ENCODE results near the gene ICAM2. TPM values are rescaled to one million over a fixed set of nuclear protein-coding genes. Genes with fewer than 3 reads are reported as not detected.

ICAM2 gene
- total and polyA plus RNA-seq, 4 donors = 58.7 to 77.7 (median 62.2) TPM

DNA sequence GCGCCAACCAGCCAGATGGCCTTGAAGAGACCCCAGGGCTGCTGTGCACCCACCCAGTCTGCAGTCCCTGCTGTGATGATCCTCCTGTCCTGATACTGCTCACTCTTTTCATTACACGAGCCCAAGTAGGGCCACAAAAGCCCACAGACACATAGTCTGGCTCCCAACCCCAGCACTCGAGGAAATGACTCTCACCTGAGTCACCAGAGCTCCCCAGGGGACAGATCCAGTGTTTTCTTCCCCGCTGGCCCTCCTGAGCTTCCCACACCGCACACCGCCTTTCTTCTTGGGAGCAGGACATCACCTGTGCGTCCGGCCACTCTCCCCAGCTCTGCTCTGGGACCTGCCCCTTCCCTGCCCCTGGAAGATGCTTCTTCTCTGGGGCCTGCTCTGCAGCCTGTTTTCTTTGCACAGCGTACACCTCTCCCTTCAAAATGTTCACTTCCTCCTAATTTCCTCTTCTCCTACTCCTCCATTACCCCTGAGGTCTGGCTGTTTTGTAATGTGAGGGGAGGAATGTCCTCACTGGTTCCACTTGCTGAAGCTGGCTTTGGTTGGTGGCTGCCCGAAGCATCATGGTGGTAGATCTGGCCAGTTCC lies 45.7 kb downstream of the ICAM2 start:
- DNase-seq (no peak), ATAC-seq (ENCODE audit: insufficient read depth, low FRiP score) (no peak)
- peaks cover 0 to 15% (median 0%) of the 10 kb centered on the region in 5 donors for H3K4me1 ChIP-seq (ENCODE audit: control insufficient read depth in 5 of 5, insufficient read depth in 5 of 5, low read length in 5 of 5)
- no peak overlapping the region for H3K27ac ChIP-seq (ENCODE audit: low read depth in 1 of 2, low read length in 1 of 2)
- H3K27me3 ChIP-seq (ENCODE audit: control insufficient read depth in 3 of 3, insufficient read depth in 3 of 3, low read length in 2 of 3) = no peaks in the 10 kb centered on the region
- TF ChIP-seq, protein P1, sequence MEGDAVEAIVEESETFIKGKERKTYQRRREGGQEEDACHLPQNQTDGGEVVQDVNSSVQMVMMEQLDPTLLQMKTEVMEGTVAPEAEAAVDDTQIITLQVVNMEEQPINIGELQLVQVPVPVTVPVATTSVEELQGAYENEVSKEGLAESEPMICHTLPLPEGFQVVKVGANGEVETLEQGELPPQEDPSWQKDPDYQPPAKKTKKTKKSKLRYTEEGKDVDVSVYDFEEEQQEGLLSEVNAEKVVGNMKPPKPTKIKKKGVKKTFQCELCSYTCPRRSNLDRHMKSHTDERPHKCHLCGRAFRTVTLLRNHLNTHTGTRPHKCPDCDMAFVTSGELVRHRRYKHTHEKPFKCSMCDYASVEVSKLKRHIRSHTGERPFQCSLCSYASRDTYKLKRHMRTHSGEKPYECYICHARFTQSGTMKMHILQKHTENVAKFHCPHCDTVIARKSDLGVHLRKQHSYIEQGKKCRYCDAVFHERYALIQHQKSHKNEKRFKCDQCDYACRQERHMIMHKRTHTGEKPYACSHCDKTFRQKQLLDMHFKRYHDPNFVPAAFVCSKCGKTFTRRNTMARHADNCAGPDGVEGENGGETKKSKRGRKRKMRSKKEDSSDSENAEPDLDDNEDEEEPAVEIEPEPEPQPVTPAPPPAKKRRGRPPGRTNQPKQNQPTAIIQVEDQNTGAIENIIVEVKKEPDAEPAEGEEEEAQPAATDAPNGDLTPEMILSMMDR (IDR thresholded peaks at IDR 0.05; ENCODE audit: control extremely low read depth, extremely low read depth) = no peak
- H3K9me3 ChIP-seq (ENCODE audit: control insufficient read depth in 4 of 4, insufficient read depth in 3 of 4, low read length in 3 of 4) = no peaks in the 10 kb centered on the region
- 83 to 86% methylated on average over 10 of the region's 10 CpGs for WGBS, 2 donors
- H3K4me3 ChIP-seq = no peak overlapping the region
- H3K9ac ChIP-seq (ENCODE audit: insufficient read depth in 1 of 2, low read length in 2 of 2) = no peak overlapping the region
- H3K36me3 ChIP-seq (ENCODE audit: control insufficient read depth in 4 of 4, insufficient read depth in 4 of 4, low read length in 4 of 4) = no peaks in the 10 kb centered on the region

- WGBS, 2 donors = 79 to 87% methylated on average over 12 of the region's 12 CpGs
- Histone ChIP-seq H3K27me3 (ENCODE audit: control insufficient read depth in 3 of 3, insufficient read depth in 3 of 3, low read length in 2 of 3) (no peaks in the 10 kb centered on the region), H3K36me3 (ENCODE audit: control insufficient read depth in 4 of 4, insufficient read depth in 4 of 4, low read length in 4 of 4) (no peaks in the 10 kb centered on the region), H3K4me3 (no peak overlapping the region), H3K27ac (ENCODE audit: low read depth in 1 of 2, low read length in 1 of 2) (no peak overlapping the region), H3K9me3 (ENCODE audit: control insufficient read depth in 4 of 4, insufficient read depth in 3 of 4, low read length in 3 of 4) (no peaks in the 10 kb centered on the region), H3K9ac (ENCODE audit: insufficient read depth in 1 of 2, low read length in 2 of 2) (no peak overlapping the region), H3K4me1 (ENCODE audit: control insufficient read depth in 5 of 5, insufficient read depth in 5 of 5, low read length in 5 of 5) (peaks cover 0 to 9% (median 0%) of the 10 kb centered on the region in 5 donors)
- no peak for DNase-seq
- TF ChIP-seq, protein P1 (IDR thresholded peaks at IDR 0.05; ENCODE audit: control extremely low read depth, extremely low read depth) = no peak
- ATAC-seq (ENCODE audit: insufficient read depth, low FRiP score) = no peak
These were observed 46.4 kb downstream of the ICAM2 start for GRCh38 chr17:63973930-63974593.

- no peak for ATAC-seq (ENCODE audit: insufficient read depth, low FRiP score)
- TF ChIP-seq, protein P1 (IDR thresholded peaks at IDR 0.05; ENCODE audit: control extremely low read depth, extremely low read depth) = no peak
- no peaks in the 10 kb centered on the region for H3K9me3 ChIP-seq (ENCODE audit: control insufficient read depth in 4 of 4, insufficient read depth in 3 of 4, low read length in 3 of 4)
- H3K27me3 ChIP-seq (ENCODE audit: control insufficient read depth in 3 of 3, insufficient read depth in 3 of 3, low read length in 2 of 3) = no peaks in the 10 kb centered on the region
- H3K4me3 ChIP-seq = no peak overlapping the region
- H3K9ac ChIP-seq (ENCODE audit: insufficient read depth in 1 of 2, low read length in 2 of 2) = no peak overlapping the region
- DNase-seq = no peak
- peaks cover 0 to 1% (median 0%) of the 10 kb centered on the region in 5 donors for H3K4me1 ChIP-seq (ENCODE audit: control insufficient read depth in 5 of 5, insufficient read depth in 5 of 5, low read length in 5 of 5)
- no peaks in the 10 kb centered on the region for H3K36me3 ChIP-seq (ENCODE audit: control insufficient read depth in 4 of 4, insufficient read depth in 4 of 4, low read length in 4 of 4)
- 91 to 94% methylated on average over 6 of the region's 6 CpGs for WGBS, 2 donors
- no peak overlapping the region for H3K27ac ChIP-seq (ENCODE audit: low read depth in 1 of 2, low read length in 1 of 2)
These were observed 47.2 kb downstream of the ICAM2 start for GRCh38 chr17:63973247-63973646.

All from lung (tissue), 12 donors.